Fibroblast of mammary gland (primary cell): ENCODE results near the gene C6orf118.
A peak's percentile ranks its signal among the peaks of the same experiment; 100 is the strongest.

ENCODE experiments used
- DNase-seq: peaks from one replicate; pipeline ENCODE4 v3.0.0-alpha.2; 2010; ENCODE audit warnings: low read depth
- H3K4me3 ChIP-seq: 2 replicates; pipeline ENCODE4 v1.5.1; 2011; ENCODE audit warnings: low read depth, mild to moderate bottlenecking, low read length, moderate library complexity; ENCODE audit not compliant: control insufficient read depth
- TF ChIP-seq, protein P1 (sequence below): conservative IDR thresholded peaks from 2 replicates; pipeline ENCODE4 v1.5.1; 2011; ENCODE audit warnings: low read depth, low read length, inconsistent platforms; ENCODE audit not compliant: control insufficient read depth, insufficient read depth

The C6orf118 gene

GRCh38 chr6:165249808-165250207 is 59.6 kb downstream of the C6orf118 start:
- H3K4me3 ChIP-seq: no peak overlapping the region
- TF ChIP-seq, protein P1, sequence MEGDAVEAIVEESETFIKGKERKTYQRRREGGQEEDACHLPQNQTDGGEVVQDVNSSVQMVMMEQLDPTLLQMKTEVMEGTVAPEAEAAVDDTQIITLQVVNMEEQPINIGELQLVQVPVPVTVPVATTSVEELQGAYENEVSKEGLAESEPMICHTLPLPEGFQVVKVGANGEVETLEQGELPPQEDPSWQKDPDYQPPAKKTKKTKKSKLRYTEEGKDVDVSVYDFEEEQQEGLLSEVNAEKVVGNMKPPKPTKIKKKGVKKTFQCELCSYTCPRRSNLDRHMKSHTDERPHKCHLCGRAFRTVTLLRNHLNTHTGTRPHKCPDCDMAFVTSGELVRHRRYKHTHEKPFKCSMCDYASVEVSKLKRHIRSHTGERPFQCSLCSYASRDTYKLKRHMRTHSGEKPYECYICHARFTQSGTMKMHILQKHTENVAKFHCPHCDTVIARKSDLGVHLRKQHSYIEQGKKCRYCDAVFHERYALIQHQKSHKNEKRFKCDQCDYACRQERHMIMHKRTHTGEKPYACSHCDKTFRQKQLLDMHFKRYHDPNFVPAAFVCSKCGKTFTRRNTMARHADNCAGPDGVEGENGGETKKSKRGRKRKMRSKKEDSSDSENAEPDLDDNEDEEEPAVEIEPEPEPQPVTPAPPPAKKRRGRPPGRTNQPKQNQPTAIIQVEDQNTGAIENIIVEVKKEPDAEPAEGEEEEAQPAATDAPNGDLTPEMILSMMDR: no peak
- DNase-seq: no peak

GRCh38 chr6:165245701-165246100 is 63.7 kb downstream of the C6orf118 start:
- no peak for DNase-seq
- TF ChIP-seq, protein P1: no peak

GRCh38 chr6:165245287-165245686 is 64.1 kb downstream of the C6orf118 start:
- TF ChIP-seq, protein P1: peak; percentile 37
- H3K4me3 ChIP-seq: no peak overlapping the region
- DNase-seq: peak; percentile 42

More at GRCh38 chr6:165245701-165246100, 63.7 kb downstream of the C6orf118 start:
- H3K4me3 ChIP-seq: no peak overlapping the region

- H3K4me3 ChIP-seq: no peak overlapping the region
- DNase-seq: no peak
- TF ChIP-seq, protein P1: no peak
These were observed 64.7 kb downstream of the C6orf118 start for GRCh38 chr6:165244524-165245247.

DNA sequence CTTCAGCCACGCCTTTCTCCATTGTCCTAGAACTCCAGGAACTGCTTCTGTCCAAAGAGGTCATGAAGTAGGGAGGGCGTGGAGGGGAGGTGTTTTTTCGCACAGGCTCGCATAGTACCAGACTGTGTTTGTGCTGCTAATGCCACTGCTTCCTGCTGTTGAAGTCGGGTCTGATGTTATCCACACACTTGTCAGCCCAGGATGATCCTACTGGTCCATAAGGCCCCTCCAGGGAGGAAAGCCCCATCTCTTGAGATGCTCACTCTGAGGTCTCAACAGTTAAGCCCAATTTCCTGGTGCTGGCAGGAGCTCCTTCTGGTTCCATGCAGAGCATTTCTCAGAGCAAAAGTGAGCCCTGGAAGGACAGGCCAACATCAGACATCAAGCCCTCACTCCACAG is 65.6 kb downstream of the C6orf118 start:
- TF ChIP-seq, protein P1: no peak
- no peak overlapping the region for H3K4me3 ChIP-seq
- no peak for DNase-seq

DNA sequence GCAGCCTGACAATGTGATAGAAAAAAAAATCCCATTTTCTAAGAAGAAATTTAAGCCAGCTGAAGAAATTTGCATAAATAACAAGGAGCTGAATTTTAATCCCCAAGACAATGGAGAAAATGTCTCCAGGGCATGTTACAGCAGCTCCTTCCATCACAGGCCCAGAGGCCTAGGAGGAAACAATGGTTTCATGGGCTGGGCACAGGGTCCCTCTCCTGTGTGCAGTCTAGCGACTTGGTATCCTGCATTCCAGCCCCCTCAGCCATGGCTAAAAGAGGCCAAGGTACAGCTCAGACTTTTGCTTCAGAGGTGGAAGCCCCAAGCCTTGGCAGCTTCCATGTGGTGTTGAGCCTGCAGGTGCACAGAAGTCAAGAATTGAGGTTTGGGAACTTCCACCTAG is 73.1 kb downstream of the C6orf118 start:
- TF ChIP-seq, protein P1: no peak
- no peak overlapping the region for H3K4me3 ChIP-seq
- DNase-seq: no peak
